HepG2 (cell line): ENCODE data around the gene RNASE8. TPM values are rescaled to one million over a fixed set of nuclear protein-coding genes. Genes with fewer than 3 reads are reported as not detected.

ENCODE experiments used
- CENPX ChIP-seq: sonication (generic); formaldehyde crosslinking; IDR thresholded peaks from 2 replicates; pipeline ENCODE4 v1.9.0; 2021; ENCODE audit warnings: mild to moderate bottlenecking, missing genetic modification reagents, moderate library complexity
- EZH2 ChIP-seq: conservative IDR thresholded peaks from 2 replicates; pipeline ENCODE4 v1.6.1; 2012; ENCODE audit warnings: mild to moderate bottlenecking, low read depth, low read length, moderate library complexity
- HMGXB4 ChIP-seq, 2 experiments: sonication (generic) in 1 of 2; formaldehyde crosslinking in 1 of 2; IDR thresholded peaks; 2 replicates each; pipeline versions ENCODE4 v1.4.0 to v1.6.1; 2018 to 2020; ENCODE audit warnings: missing genetic modification reagents in 2 of 2, borderline replicate concordance in 1 of 2, low read depth in 1 of 2, mild to moderate bottlenecking in 1 of 2, missing biosample characterization in 1 of 2
- MBNL3 ChIP-seq: fragments of 250-450 bp; sonication (Bioruptor Pico); conservative IDR thresholded peaks from 2 replicates; pipeline ENCODE4 v1.8.0; 2022; ENCODE audit warnings: mild to moderate bottlenecking, inconsistent platforms
- NFRKB ChIP-seq: fragments of 450-650 bp; IDR thresholded peaks from 2 replicates; pipeline ENCODE4 v1.6.1; 2017
- YY1 ChIP-seq: IDR thresholded peaks from 2 replicates; pipeline ENCODE4 v1.6.1; 2011; ENCODE audit warnings: low read length, low read depth, moderate library complexity, mild to moderate bottlenecking; ENCODE audit not compliant: insufficient read depth, insufficient replicate concordance
- ZFY ChIP-seq: sonication (generic); formaldehyde crosslinking; IDR thresholded peaks from 2 replicates; pipeline ENCODE4 v1.4.0; 2020; ENCODE audit warnings: missing genetic modification reagents
- ZKSCAN5 ChIP-seq: sonication (generic); formaldehyde crosslinking; IDR thresholded peaks from 2 replicates; pipeline ENCODE4 v1.5.1; 2020; ENCODE audit warnings: mild to moderate bottlenecking, missing genetic modification reagents
- ZNF407 ChIP-seq: sonication (generic); formaldehyde crosslinking; IDR thresholded peaks from one replicate; pipeline ENCODE4 v1.5.1; 2020; ENCODE audit warnings: mild to moderate bottlenecking, missing genetic modification reagents; ENCODE audit errors: not compliant biosample characterization
- ZNF747 ChIP-seq: sonication (generic); formaldehyde crosslinking; IDR thresholded peaks from 2 replicates; pipeline ENCODE4 v1.8.1; 2023; ENCODE audit warnings: missing genetic modification reagents, mild to moderate bottlenecking, borderline replicate concordance
- ZNF780A ChIP-seq: sonication (generic); formaldehyde crosslinking; IDR thresholded peaks from 2 replicates; pipeline ENCODE4 v1.8.0; 2022; ENCODE audit warnings: mild to moderate bottlenecking, missing genetic modification reagents, moderate library complexity
- polyA plus RNA-seq, 8 experiments: library from polyadenylated mRNA; depleted of rRNA in 3 of 8; stranded (reverse) in 7 of 8; unstranded in 1 of 8; fragments of >200 nt; fragmentation: Illumina TruSeq in 4 of 8; extraction: Trizol in 4 of 8; gene quantifications; 2 replicates each; pipeline versions ENCODE4 v1.2.1 to v1.2.3, GENCODE V29; 2011 to 2016; ENCODE audit warnings: low read depth in 4 of 8, missing spikeins in 1 of 8, mixed read lengths in 1 of 8; ENCODE audit not compliant: insufficient read depth in 1 of 8
- total RNA-seq, 5 experiments: library from RNA; depleted of rRNA; stranded (reverse); fragments of >200 nt; fragmentation: Illumina TruSeq; extraction: Trizol; gene quantifications; 2 replicates each; pipeline ENCODE4 v1.2.3, GENCODE V29; 2016; ENCODE audit warnings: low read depth in 1 of 5
- TF ChIP-seq, protein P1 (sequence below): sonication (generic); formaldehyde crosslinking; IDR thresholded peaks from 2 replicates; pipeline ENCODE4 v1.9.0; 2021; ENCODE audit warnings: missing genetic modification reagents, mild to moderate bottlenecking, borderline replicate concordance
- TF ChIP-seq, protein P2 (sequence below): sonication (generic); formaldehyde crosslinking; IDR thresholded peaks from 2 replicates; pipeline ENCODE4 v1.9.0; 2021; ENCODE audit warnings: missing genetic modification reagents, mild to moderate bottlenecking, borderline replicate concordance

RNASE8 gene
- total and polyA plus RNA-seq, 2 of the 13 experiments (the other 11 are each of a cell fraction or from before 2014, with no cell fraction given), result not detected

- TF ChIP-seq ZNF407 (CRISPR knock-in tag) (no peak), ZNF780A (no peak), CENPX (CRISPR knock-in tag) (no peak), ZNF747 (0 out of 2 replicates have a peak, but pooled peaks have one; percentile 17), EZH2 (no peak; the same call in 1 of the 2 replicates), MBNL3 (CRISPR knock-in tag) (no peak), ZFY (CRISPR knock-in tag) (no peak; the same call in 1 of the 2 replicates), ZKSCAN5 (CRISPR knock-in tag) (no peak), NFRKB (no peak), YY1 (peak; percentile 69), HMGXB4 (CRISPR knock-in tag; IDR thresholded peaks at IDR 0.05; ENCODE audit: borderline replicate concordance in 1 of 2, low read depth in 1 of 2) (peak in 1 of 2 experiments; percentile 90; a peak in 2 of 4 replicates)
- TF ChIP-seq, protein P1, sequence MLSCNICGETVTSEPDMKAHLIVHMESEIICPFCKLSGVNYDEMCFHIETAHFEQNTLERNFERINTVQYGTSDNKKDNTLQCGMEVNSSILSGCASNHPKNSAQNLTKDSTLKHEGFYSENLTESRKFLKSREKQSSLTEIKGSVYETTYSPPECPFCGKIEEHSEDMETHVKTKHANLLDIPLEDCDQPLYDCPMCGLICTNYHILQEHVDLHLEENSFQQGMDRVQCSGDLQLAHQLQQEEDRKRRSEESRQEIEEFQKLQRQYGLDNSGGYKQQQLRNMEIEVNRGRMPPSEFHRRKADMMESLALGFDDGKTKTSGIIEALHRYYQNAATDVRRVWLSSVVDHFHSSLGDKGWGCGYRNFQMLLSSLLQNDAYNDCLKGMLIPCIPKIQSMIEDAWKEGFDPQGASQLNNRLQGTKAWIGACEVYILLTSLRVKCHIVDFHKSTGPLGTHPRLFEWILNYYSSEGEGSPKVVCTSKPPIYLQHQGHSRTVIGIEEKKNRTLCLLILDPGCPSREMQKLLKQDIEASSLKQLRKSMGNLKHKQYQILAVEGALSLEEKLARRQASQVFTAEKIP (CRISPR knock-in tag), result no peak
- TF ChIP-seq, protein P2, sequence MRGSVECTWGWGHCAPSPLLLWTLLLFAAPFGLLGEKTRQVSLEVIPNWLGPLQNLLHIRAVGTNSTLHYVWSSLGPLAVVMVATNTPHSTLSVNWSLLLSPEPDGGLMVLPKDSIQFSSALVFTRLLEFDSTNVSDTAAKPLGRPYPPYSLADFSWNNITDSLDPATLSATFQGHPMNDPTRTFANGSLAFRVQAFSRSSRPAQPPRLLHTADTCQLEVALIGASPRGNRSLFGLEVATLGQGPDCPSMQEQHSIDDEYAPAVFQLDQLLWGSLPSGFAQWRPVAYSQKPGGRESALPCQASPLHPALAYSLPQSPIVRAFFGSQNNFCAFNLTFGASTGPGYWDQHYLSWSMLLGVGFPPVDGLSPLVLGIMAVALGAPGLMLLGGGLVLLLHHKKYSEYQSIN, result no peak
Measured at GRCh38 chr14:21070610-21071224, 13.1 kb downstream of the RNASE8 start (continued).
